Stimulated activated CD4-positive, alpha-beta T cell treated with anti-CD3 and anti-CD28 coated beads, Interleukin-2, amount 100 ng/mL, for 4 hours (primary cell): ENCODE measurements around the gene ATP5PD.

Experiments used
- DNase-seq: peaks from one replicate; pipeline ENCODE4 v3.0.0-alpha.2; 2020; ENCODE audit warnings: low read depth

ATP5PD gene

DNA sequence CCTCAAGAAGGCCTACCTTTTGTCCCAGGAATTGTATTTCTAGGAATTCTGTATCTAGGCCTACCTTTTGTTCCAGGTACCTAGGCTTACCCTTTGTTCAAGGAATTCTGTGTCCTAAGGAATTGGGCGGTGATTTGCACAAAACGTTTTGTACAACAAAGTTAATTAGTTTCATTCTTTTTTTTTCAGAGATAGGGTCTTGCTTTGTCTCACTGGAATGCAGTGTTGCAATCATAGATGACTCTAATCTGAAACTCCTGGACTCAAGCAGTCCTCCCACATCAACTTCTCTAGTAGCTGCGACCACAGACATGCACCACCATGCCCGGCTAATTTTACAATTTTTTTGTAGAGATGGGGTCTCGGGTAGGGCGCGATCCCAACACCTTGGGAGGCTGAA is 52.3 kb downstream of the ATP5PD start:
- no peak for DNase-seq

DNA sequence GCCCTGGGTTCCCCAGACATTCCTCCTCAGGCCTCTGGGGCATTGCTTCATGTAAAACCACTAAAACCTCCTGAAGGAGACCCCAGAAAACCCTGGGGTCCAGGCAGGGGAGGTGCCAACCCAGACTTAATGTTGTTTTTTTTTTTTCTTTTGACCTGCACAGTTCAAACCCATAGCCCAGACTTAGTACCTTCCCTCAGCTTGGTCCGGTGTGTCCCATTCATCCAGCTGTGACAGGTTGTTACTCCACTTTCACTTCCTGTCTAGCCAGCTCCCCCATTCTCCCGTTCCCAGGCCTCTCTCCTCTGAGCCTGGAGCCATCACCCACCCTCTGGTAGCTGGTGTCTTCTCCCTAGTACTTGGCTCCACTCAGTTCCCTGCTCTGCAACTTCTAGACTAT is 54.5 kb downstream of the ATP5PD start:
- no peak for DNase-seq

DNA sequence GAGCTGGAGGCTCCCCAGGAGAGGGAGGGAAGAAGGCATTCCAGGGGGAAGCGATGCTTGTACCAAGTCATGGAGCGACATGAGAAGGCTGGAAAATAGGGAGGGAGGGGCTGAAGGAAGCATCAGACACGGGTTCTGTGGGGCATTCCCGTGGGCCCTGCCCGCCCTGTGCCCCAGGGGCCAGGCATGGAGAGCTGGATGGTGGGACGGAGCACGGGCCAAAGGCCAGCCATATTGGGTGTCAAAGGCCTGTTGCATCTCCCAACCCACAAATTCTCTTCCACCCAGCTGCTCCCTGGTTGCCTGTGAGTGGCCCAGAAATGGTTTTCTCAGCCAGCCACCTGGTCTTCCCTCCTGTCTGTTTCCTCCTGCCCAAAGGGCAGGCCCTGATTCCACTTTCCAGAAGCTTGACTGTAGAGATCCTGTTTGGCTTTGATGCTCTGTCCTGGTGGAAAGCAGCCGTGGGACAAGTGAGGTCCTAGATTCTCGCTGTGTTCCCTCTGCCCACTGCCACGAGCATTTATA is 56.1 kb downstream of the ATP5PD start:
- DNase-seq, result no peak
